Activated CD8-positive, alpha-beta memory T cell treated with anti-CD3 and anti-CD28 coated beads, Interleukin-2, amount 50 U/mL, for 1 hour (primary cell): ENCODE results near the gene LYVE1.

Experiments used
- DNase-seq: peaks from one replicate; pipeline ENCODE4 v3.0.0-alpha.2; 2020; ENCODE audit errors: extremely low read depth

LYVE1 gene

GRCh38 chr11:10558288-10558687 lies 10.2 kb downstream of the LYVE1 start:
- no peak for DNase-seq

- no peak for DNase-seq
Measured at GRCh38 chr11:10556590-10556989, 11.9 kb downstream of the LYVE1 start.

- no peak for DNase-seq
Measured at GRCh38 chr11:10551845-10552352, 16.6 kb downstream of the LYVE1 start.

GRCh38 chr11:10551290-10551592 lies 17.2 kb downstream of the LYVE1 start:
- DNase-seq, result no peak

GRCh38 chr11:10550503-10551289 lies 17.8 kb downstream of the LYVE1 start:
- DNase-seq, result no peak

GRCh38 chr11:10544491-10545465 lies 23.7 kb downstream of the LYVE1 start:
- DNase-seq, result no peak

GRCh38 chr11:10543782-10544181 lies 24.7 kb downstream of the LYVE1 start:
- DNase-seq, result no peak

- no peak for DNase-seq
Measured at GRCh38 chr11:10542776-10543175, 25.7 kb downstream of the LYVE1 start.

- DNase-seq, result no peak
Measured at GRCh38 chr11:10541561-10541930, 26.9 kb downstream of the LYVE1 start.

- DNase-seq, result peak; percentile 75
Measured at GRCh38 chr11:10540915-10541560, 27.4 kb downstream of the LYVE1 start, which contains the start of gene RNF141. TSS of gene RNF141 (minus strand) at chr11:10541187. CDS start at chr11:10534158, 7,029 bp downstream.

GRCh38 chr11:10540546-10540914 lies 27.9 kb downstream of the LYVE1 start:
- DNase-seq, result no peak

GRCh38 chr11:10539339-10539738 lies 29.1 kb downstream of the LYVE1 start:
- no peak for DNase-seq

GRCh38 chr11:10538924-10539323 lies 29.5 kb downstream of the LYVE1 start:
- DNase-seq, result no peak

- DNase-seq, result no peak
Measured at GRCh38 chr11:10537600-10537999, 30.9 kb downstream of the LYVE1 start.

GRCh38 chr11:10534316-10534715 lies 34.1 kb downstream of the LYVE1 start:
- DNase-seq, result no peak

- DNase-seq, result no peak
Measured at GRCh38 chr11:10533323-10533722, 35.1 kb downstream of the LYVE1 start.

- DNase-seq, result no peak
Measured at GRCh38 chr11:10532526-10532925, 35.9 kb downstream of the LYVE1 start.

GRCh38 chr11:10529279-10529678 lies 39.2 kb downstream of the LYVE1 start:
- DNase-seq, result no peak

- no peak for DNase-seq
Measured at GRCh38 chr11:10528121-10528520, 40.3 kb downstream of the LYVE1 start.

- DNase-seq, result no peak
Measured at GRCh38 chr11:10526974-10527918, 41.2 kb downstream of the LYVE1 start.

- no peak for DNase-seq
Measured at GRCh38 chr11:10524471-10524870, 44.0 kb downstream of the LYVE1 start.
